K562 (cell line): ENCODE measurements around the gene GPR15. TPM values are rescaled to one million over a fixed set of nuclear protein-coding genes. Genes with fewer than 3 reads are reported as not detected.

Experiments
- ATAC-seq: fragments of 200-7000 bp; cut with Tn5 transposase; 3 replicates; pipeline ENCODE4 v1.9.1; 2020; ENCODE audit warnings: moderate library complexity
- BruUV-seq: library from RNA; stranded (reverse); fragments of 400-500 nt; replicated peaks from 2 replicates; lab custom pipeline; 2021; lab: Mats Ljungman, UMichigan
- CTCF ChIA-PET: fragments of 300-600 bp; formaldehyde crosslinking; extraction: SDS; loops from one replicate; lab custom pipeline; 2021; ENCODE audit warnings: low intra/inter-chr PET ratio; lab: Yijun Ruan, JAX
- POLR2A ChIA-PET: fragments of 300-600, 350-650 bp; sonication (Branson Sonifier 250); formaldehyde crosslinking; extraction: SDS; loops from one replicate; lab custom pipeline; 2021; ENCODE audit warnings: antibody characterized with exemption, inconsistent platforms; lab: Yijun Ruan, JAX
- DNase-seq, 4 experiments: peaks; one replicate each; pipeline versions ENCODE4 v3.0.0 to v3.0.0-alpha.2; 2011 to 2018; ENCODE audit warnings: low spot score in 3 of 4, mixed read lengths in 3 of 4; ENCODE audit errors: extremely low read depth in 1 of 4
- FAIRE-seq: peaks from 2 replicates; lab custom pipeline; 2011; peaks lifted over from hg19 to GRCh38; lab: Jason Lieb, UNC
- H2AFZ ChIP-seq: 2 replicates; pipeline ENCODE4 v1.6.0; 2011; ENCODE audit warnings: low read depth, low read length, control low read depth, inconsistent platforms
- H3K27ac ChIP-seq: fragments of 200-600 bp; 3 replicates; pipeline ENCODE4 v1.8.0; 2011; ENCODE audit warnings: low read depth, mild to moderate bottlenecking, control low read depth, inconsistent platforms, low read length, moderate library complexity, mixed read lengths; ENCODE audit errors: extremely low read depth
- H3K27me3 ChIP-seq, 2 experiments: fragments of 300-600 bp in 1 of 2; 2 replicates in 1 of 2; 3 replicates in 1 of 2; pipeline versions ENCODE4 v1.6.0 to v1.8.0; 2011; ENCODE audit warnings: inconsistent platforms in 2 of 2, low read length in 2 of 2, mild to moderate bottlenecking in 1 of 2, mixed read lengths in 1 of 2, moderate library complexity in 1 of 2; ENCODE audit not compliant: control insufficient read depth in 2 of 2, insufficient read depth in 2 of 2
- H3K36me3 ChIP-seq: fragments of 300-600 bp; 3 replicates; pipeline ENCODE4 v1.8.0; 2011; ENCODE audit warnings: mild to moderate bottlenecking, low read length, inconsistent platforms; ENCODE audit not compliant: control insufficient read depth, insufficient read depth
- H3K4me1 ChIP-seq, 2 experiments: fragments of 200-600 bp in 1 of 2; replicated peaks in 1 of 2; 2 replicates in 1 of 2; 3 replicates in 1 of 2; pipeline versions ENCODE4 v1.5.1 to v1.8.0; 2011; ENCODE audit warnings: inconsistent platforms in 2 of 2, low read length in 2 of 2, mild to moderate bottlenecking in 1 of 2, mixed read lengths in 1 of 2, moderate library complexity in 1 of 2; ENCODE audit not compliant: control insufficient read depth in 2 of 2, insufficient read depth in 2 of 2
- H3K4me2 ChIP-seq: 2 replicates; pipeline ENCODE4 v1.6.1; 2011; ENCODE audit warnings: low read length, control low read depth, inconsistent platforms, mixed read lengths; ENCODE audit not compliant: insufficient read depth
- H3K4me3 ChIP-seq: fragments of 200-600 bp; sonication (generic), shearing (Covaris generic); 2 replicates; pipeline ENCODE4 v1.5.1; 2016; ENCODE audit warnings: control low read depth, inconsistent platforms
- H3K79me2 ChIP-seq: fragments of 200-600 bp; 3 replicates; pipeline ENCODE4 v1.8.0; 2011; ENCODE audit warnings: low read length, inconsistent platforms; ENCODE audit not compliant: control insufficient read depth, insufficient read depth
- H3K9ac ChIP-seq, 2 experiments: 2 replicates each; pipeline versions ENCODE4 v1.6.0 to v1.6.1; 2011; ENCODE audit warnings: low read depth in 2 of 2, low read length in 2 of 2, control low read depth in 1 of 2, inconsistent platforms in 1 of 2, mild to moderate bottlenecking in 1 of 2, mixed read lengths in 1 of 2; ENCODE audit not compliant: insufficient read depth in 1 of 2
- H3K9me1 ChIP-seq: one replicate; pipeline ENCODE4 v1.6.0; 2011; ENCODE audit warnings: inconsistent platforms, mild to moderate bottlenecking, low read length, moderate library complexity; ENCODE audit not compliant: control insufficient read depth, insufficient read depth
- H3K9me3 ChIP-seq: replicated peaks from 2 replicates; pipeline ENCODE4 v1.5.1; 2011; ENCODE audit warnings: low read depth, low read length, inconsistent platforms; ENCODE audit not compliant: control insufficient read depth, insufficient read depth
- H4K20me1 ChIP-seq: replicated peaks from 2 replicates; pipeline ENCODE4 v1.6.1; 2011; ENCODE audit warnings: low read length, inconsistent platforms, mixed read lengths; ENCODE audit not compliant: control insufficient read depth, insufficient read depth
- E2F6 ChIP-seq, 2 experiments: IDR thresholded peaks; 2 replicates each; pipeline ENCODE4 v1.6.1; 2011; ENCODE audit warnings: borderline replicate concordance in 1 of 2, control low read depth in 1 of 2, low read depth in 1 of 2, low read length in 1 of 2, mild to moderate bottlenecking in 1 of 2, mixed read lengths in 1 of 2, moderate library complexity in 1 of 2; ENCODE audit not compliant: insufficient read depth in 1 of 2, insufficient read length in 1 of 2, poor library complexity in 1 of 2, severe bottlenecking in 1 of 2; ENCODE audit errors: extremely low read depth in 1 of 2
- FOXJ3 ChIP-seq: sonication (generic); formaldehyde crosslinking; IDR thresholded peaks from 2 replicates; pipeline ENCODE4 v1.4.0; 2020; ENCODE audit warnings: mild to moderate bottlenecking, missing genetic modification reagents
- GTF3C2 ChIP-seq: IDR thresholded peaks from 3 replicates; pipeline ENCODE4 v1.6.1; 2011; ENCODE audit warnings: borderline replicate concordance, mild to moderate bottlenecking, moderate library complexity; ENCODE audit not compliant: insufficient read length; ENCODE audit errors: extremely low read depth
- HNRNPH1 ChIP-seq: fragments of 200-400 bp; formaldehyde crosslinking; optimal IDR thresholded peaks from 2 replicates; pipeline ENCODE3; 2017; ENCODE audit warnings: low read depth, mild to moderate bottlenecking, low read length, moderate library complexity
- ILF3 ChIP-seq: fragments of 450-650 bp; IDR thresholded peaks from 2 replicates; pipeline ENCODE4 v1.6.1; 2018; ENCODE audit warnings: antibody characterized with exemption, mild to moderate bottlenecking, moderate library complexity, borderline replicate concordance
- SMARCC2 ChIP-seq: fragments of 450-650 bp; IDR thresholded peaks from 2 replicates; pipeline ENCODE4 v1.6.1; 2017; ENCODE audit warnings: antibody characterized with exemption, moderate library complexity, mild to moderate bottlenecking, low read depth
- THRAP3 ChIP-seq: fragments of 450-650 bp; IDR thresholded peaks from 2 replicates; pipeline ENCODE4 v1.6.1; 2016; ENCODE audit warnings: mild to moderate bottlenecking, inconsistent platforms, borderline replicate concordance
- TOE1 ChIP-seq, 2 experiments: fragments of 450-650 bp in 1 of 2; sonication (generic) in 1 of 2; formaldehyde crosslinking in 1 of 2; IDR thresholded peaks; 2 replicates each; pipeline versions ENCODE4 v1.7.1 to v1.8.0; 2016 to 2022; ENCODE audit warnings: borderline replicate concordance in 2 of 2, mild to moderate bottlenecking in 2 of 2, antibody characterized with exemption in 1 of 2, inconsistent platforms in 1 of 2, low read depth in 1 of 2, missing genetic modification reagents in 1 of 2, moderate library complexity in 1 of 2
- XRCC5 ChIP-seq: fragments of 200-400 bp; formaldehyde crosslinking; IDR thresholded peaks from 2 replicates; pipeline ENCODE4 v1.6.1; 2017; ENCODE audit warnings: low read depth, mild to moderate bottlenecking, low read length
- ZBTB7A ChIP-seq: IDR thresholded peaks from 2 replicates; pipeline ENCODE4 v1.6.1; 2011; ENCODE audit warnings: low read depth, mild to moderate bottlenecking, low read length, moderate library complexity, borderline replicate concordance; ENCODE audit not compliant: control insufficient read depth
- ZSCAN29 ChIP-seq: fragments of 450-650 bp; IDR thresholded peaks from 2 replicates; pipeline ENCODE4 v1.6.1; 2017
- ZZZ3 ChIP-seq: fragments of 450-650 bp; IDR thresholded peaks from 2 replicates; pipeline ENCODE4 v1.6.1; 2016; ENCODE audit warnings: antibody characterized with exemption, mild to moderate bottlenecking, moderate library complexity
- WGBS: fragments of 100-300 bp; shearing (Covaris generic); methylation state at CpG from one replicate; pipeline ENCODE4 v1.1.6; 2016; ENCODE audit warnings: low coverage, mixed read lengths; ENCODE audit not compliant: insufficient coverage; ENCODE audit errors: missing lambda C conversion rate; 5-methylcytosine and 5-hydroxymethylcytosine counted together
- in situ Hi-C: fragments of 300-500 bp; cut with MboI; formaldehyde crosslinking; loops from 4 replicates; pipeline ENCODE4 v1.15.0; 2018; ENCODE audit warnings: inconsistent platforms, mixed read lengths
- intact Hi-C: fragments of 100-400 bp; cut with micrococcal nuclease; formaldehyde crosslinking; loops from 2 replicates; pipeline ENCODE4 v1.14.2; 2022
- polyA plus RNA-seq, 8 experiments: library from polyadenylated mRNA; depleted of rRNA in 4 of 8; stranded (reverse) in 5 of 8; unstranded in 3 of 8; fragments of >200 nt; fragmentation: Nextera tagmentation in 2 of 8; fragmentation: Illumina TruSeq in 1 of 8; extraction: Ambion mirVana in 2 of 8; extraction: Trizol in 1 of 8; gene quantifications; 2 replicates each; pipeline versions ENCODE4 v1.2.1 to v1.2.3, GENCODE V29; 2011 to 2014; ENCODE audit warnings: inconsistent platforms in 1 of 8, missing spikeins in 1 of 8
- total RNA-seq, 7 experiments: library from RNA; depleted of rRNA in 6 of 7; stranded (reverse); fragments of >200 nt in 6 of 7; fragmentation: Illumina TruSeq in 2 of 7; extraction: Trizol in 2 of 7; gene quantifications; 2 replicates each; pipeline versions ENCODE4 v1.2.1 to v1.2.3, GENCODE V29; 2011 to 2021; ENCODE audit warnings: low replicate concordance in 1 of 7
- TF ChIP-seq, protein P1 (sequence below): fragments of 450-650 bp; formaldehyde crosslinking; IDR thresholded peaks from 2 replicates; pipeline ENCODE4 v1.4.0; 2020; ENCODE audit warnings: mild to moderate bottlenecking

The GPR15 gene
- total and polyA plus RNA-seq, 9 of the 15 experiments (the other 6 are each of a cell fraction or from before 2014, with no cell fraction given), result 0.13 TPM; not detected in 8

DNA sequence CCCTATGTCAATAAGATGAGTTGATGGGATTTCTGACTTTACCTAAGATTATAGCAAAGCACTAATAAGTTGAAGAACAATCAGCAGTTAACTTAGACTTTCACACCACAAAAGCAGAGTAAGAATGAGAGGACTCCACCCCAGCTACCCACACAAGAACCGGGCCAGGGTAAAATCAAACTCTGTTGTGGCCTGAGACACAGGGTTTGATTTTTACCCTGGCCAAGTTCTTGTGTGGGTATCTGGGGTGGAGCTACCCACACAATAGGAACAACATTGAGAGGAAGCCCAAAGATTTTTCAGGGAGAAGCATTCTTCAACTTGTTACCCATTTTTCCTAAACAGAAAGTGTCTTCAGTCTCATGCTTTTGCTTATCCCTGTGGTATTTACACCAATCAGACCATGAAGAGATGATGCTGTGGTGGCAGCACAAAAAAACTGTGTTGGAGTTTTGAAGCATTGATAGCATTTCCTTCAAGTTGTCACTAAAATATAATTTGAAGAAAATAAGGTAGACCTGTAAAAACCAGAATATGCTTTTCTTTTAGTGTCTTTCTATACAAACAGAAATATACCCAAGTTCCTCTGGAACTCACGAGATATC lies 36.0 kb downstream of the GPR15 start:
- Histone ChIP-seq H3K27me3 (no peaks in the 10 kb centered on the region), H3K4me1 (no peaks in the 10 kb centered on the region), H3K36me3 (no peaks in the 10 kb centered on the region), H3K27ac (no peak overlapping the region), H4K20me1 (no peaks in the 10 kb centered on the region), H3K4me3 (no peak overlapping the region), H3K4me2 (no peak overlapping the region), H2AFZ (0 out of 2 replicates have a peak overlapping the region, but pooled peaks have one; percentile 32), H3K9ac (no peak overlapping the region), H3K79me2 (no peaks in the 10 kb centered on the region), H3K9me1 (no peaks in the 10 kb centered on the region), H3K9me3 (no peaks in the 10 kb centered on the region)
- no TSS peak for BruUV-seq
- POLR2A ChIA-PET, result no interaction called here
- in situ Hi-C loops (no loop called here), intact Hi-C loops (loop anchor here (2.0 kb wide), 1 partner anchor 51 kb away; no protein-coding TSS in a partner anchor)
- TF ChIP-seq HNRNPH1 (no peak), THRAP3 (no peak), XRCC5 (no peak), ZSCAN29 (no peak), SMARCC2 (no peak), TOE1 (IDR thresholded peaks at IDR 0.05; ENCODE audit: borderline replicate concordance) (no peak), TOE1 (CRISPR knock-in tag; IDR thresholded peaks at IDR 0.05; ENCODE audit: borderline replicate concordance, low read depth) (no peak), E2F6 (IDR thresholded peaks at IDR 0.05; ENCODE audit: borderline replicate concordance in 1 of 2, extremely low read depth in 1 of 2, insufficient read depth in 1 of 2, insufficient read length in 1 of 2, low read depth in 1 of 2, low read length in 1 of 2, poor library complexity in 1 of 2, severe bottlenecking in 1 of 2) (no peak), ZBTB7A (no peak), FOXJ3 (no peak), ZZZ3 (no peak), ILF3 (no peak), GTF3C2 (no peak)
- TF ChIP-seq, protein P1, sequence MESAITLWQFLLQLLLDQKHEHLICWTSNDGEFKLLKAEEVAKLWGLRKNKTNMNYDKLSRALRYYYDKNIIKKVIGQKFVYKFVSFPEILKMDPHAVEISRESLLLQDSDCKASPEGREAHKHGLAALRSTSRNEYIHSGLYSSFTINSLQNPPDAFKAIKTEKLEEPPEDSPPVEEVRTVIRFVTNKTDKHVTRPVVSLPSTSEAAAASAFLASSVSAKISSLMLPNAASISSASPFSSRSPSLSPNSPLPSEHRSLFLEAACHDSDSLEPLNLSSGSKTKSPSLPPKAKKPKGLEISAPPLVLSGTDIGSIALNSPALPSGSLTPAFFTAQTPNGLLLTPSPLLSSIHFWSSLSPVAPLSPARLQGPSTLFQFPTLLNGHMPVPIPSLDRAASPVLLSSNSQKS (CRISPR knock-in tag), result no peak
- FAIRE-seq (no peak), DNase-seq (no peak), ATAC-seq (no peak)
- WGBS, result 31% methylated on average over 2 of the region's 2 CpGs
- CTCF ChIA-PET, result no interaction called here
